ENCODE measurements around the gene FAM229A. TPM values are rescaled to one million over a fixed set of nuclear protein-coding genes. Genes with fewer than 3 reads are reported as not detected.
"Not testable (repeated sequence)": the region's sequence is repeated elsewhere in the genome, so short reads cannot be mapped to it uniquely, and the experiment has no call there.

FAM229A gene
- total RNA-seq = 1 to 10 TPM; 2.7 to 3.1 TPM

- ChIA-PET CTCF (interaction anchor here (0.6 to 1.3 kb wide), 4 partner anchors 27 to 147 kb away, joined by 3 to 6 read pairs (median 4); partner anchors contain the start of gene MARCKSL1), POLR2A (no interaction called here)
These were observed at the start of gene FAM229A, which contains the start of gene TSSK3 for GRCh38 chr1:32362474-32363313. TSS of gene FAM229A (minus strand) at chr1:32362485. CDS start at chr1:32362091, 394 bp downstream. TSS of gene TSSK3 (plus strand) at chr1:32362539. CDS start at chr1:32362702, 163 bp downstream.

GRCh38 chr1:32411261-32411660 is 49.0 kb upstream of the FAM229A start:
- ChIA-PET CTCF (interaction anchor here (1.3 kb wide), 1 partner anchor 11 kb away, joined by 5 read pairs; no protein-coding TSS in a partner anchor), POLR2A (interaction anchor here (1.0 kb wide), 1 partner anchor 10 kb away, joined by 6 read pairs; no protein-coding TSS in a partner anchor)

GRCh38 chr1:32406629-32407111 is 44.4 kb upstream of the FAM229A start:
- CTCF ChIA-PET = no interaction called here
- POLR2A ChIA-PET = no interaction called here

- CTCF ChIA-PET = interaction anchor here (0.7 kb wide), 1 partner anchor 96 kb away, joined by 3 read pairs; no protein-coding TSS in a partner anchor
- POLR2A ChIA-PET = no interaction called here
These were observed 43.6 kb upstream of the FAM229A start for GRCh38 chr1:32405672-32406467.

- ChIA-PET CTCF (interaction anchor here (0.7 to 1.2 kb wide), 2 partner anchors 8 to 95 kb away, joined by 3 to 5 read pairs; no protein-coding TSS in a partner anchor), POLR2A (no interaction called here)
These were observed 42.7 kb upstream of the FAM229A start for GRCh38 chr1:32404946-32405345.

GRCh38 chr1:32400876-32401631 is 38.8 kb upstream of the FAM229A start:
- ChIA-PET POLR2A (interaction anchor here (0.6 to 1.1 kb wide), 3 partner anchors 10 to 698 kb away, joined by 3 to 6 read pairs (median 3); no protein-coding TSS in a partner anchor), CTCF (interaction anchor here (0.6 to 2.2 kb wide), 17 partner anchors 9 to 698 kb away, joined by 3 to 12 read pairs (median 3); no protein-coding TSS in a partner anchor)

GRCh38 chr1:32399843-32400242 is 37.6 kb upstream of the FAM229A start:
- ChIA-PET POLR2A (no interaction called here), CTCF (interaction anchor here (0.7 to 1.9 kb wide), 5 partner anchors 11 to 388 kb away, joined by 3 to 12 read pairs (median 5); no protein-coding TSS in a partner anchor)

- POLR2A ChIA-PET = no interaction called here
- CTCF ChIA-PET = no interaction called here
These were observed 36.1 kb upstream of the FAM229A start for GRCh38 chr1:32398401-32398800.

GRCh38 chr1:32396524-32396923 is 34.2 kb upstream of the FAM229A start:
- POLR2A ChIA-PET = not testable (repeated sequence)
- CTCF ChIA-PET = interaction anchor here (0.6 kb wide), 1 partner anchor 11 kb away, joined by 5 read pairs; no protein-coding TSS in a partner anchor

GRCh38 chr1:32394890-32395432 is 32.7 kb upstream of the FAM229A start:
- POLR2A ChIA-PET = interaction anchor here (0.6 to 3.2 kb wide), 6 partner anchors 23 to 254 kb away, joined by 3 to 11 read pairs (median 4); partner anchors contain the start of genes MARCKSL1 and TXLNA
- CTCF ChIA-PET = interaction anchor here (1.0 to 1.4 kb wide), 3 partner anchors 8 to 179 kb away, joined by 3 to 5 read pairs (median 5); no protein-coding TSS in a partner anchor

GRCh38 chr1:32394141-32394889 is 32.0 kb upstream of the FAM229A start, which contains the start of gene BSDC1:
TSS of gene BSDC1 (minus strand) at chr1:32394441. CDS start at chr1:32394414, 27 bp downstream.
- ChIA-PET CTCF (interaction anchor here (1.0 to 1.4 kb wide), 3 partner anchors 8 to 178 kb away, joined by 3 to 5 read pairs (median 5); no protein-coding TSS in a partner anchor), POLR2A (interaction anchor here (0.6 to 3.2 kb wide), 7 partner anchors 22 to 255 kb away, joined by 3 to 11 read pairs (median 4); partner anchors contain the start of genes MARCKSL1 and TXLNA)

GRCh38 chr1:32393832-32394140 is 31.5 kb upstream of the FAM229A start:
- ChIA-PET POLR2A (interaction anchor here (0.9 to 3.2 kb wide), 5 partner anchors 21 to 214 kb away, joined by 3 to 11 read pairs (median 4); partner anchors contain the start of genes MARCKSL1 and TXLNA), CTCF (interaction anchor here (0.9 to 1.4 kb wide), 2 partner anchors 9 to 154 kb away, joined by 3 to 5 read pairs; no protein-coding TSS in a partner anchor)

- ChIA-PET POLR2A (interaction anchor here (3.2 kb wide), 1 partner anchor 57 kb away, joined by 11 read pairs; the partner anchor contains the start of gene MARCKSL1), CTCF (interaction anchor here (0.7 to 0.9 kb wide), 2 partner anchors 153 to 194 kb away, joined by 3 read pairs; no protein-coding TSS in a partner anchor)
These were observed 30.9 kb upstream of the FAM229A start for GRCh38 chr1:32393136-32393535.

GRCh38 chr1:32392325-32392724 is 30.0 kb upstream of the FAM229A start:
- ChIA-PET POLR2A (interaction anchor here (3.2 kb wide), 1 partner anchor 57 kb away, joined by 11 read pairs; the partner anchor contains the start of gene MARCKSL1), CTCF (interaction anchor here (0.7 to 1.1 kb wide), 2 partner anchors 127 to 193 kb away, joined by 3 read pairs; no protein-coding TSS in a partner anchor)

GRCh38 chr1:32390904-32391870 is 28.9 kb upstream of the FAM229A start:
- ChIA-PET CTCF (interaction anchor here (1.1 kb wide), 1 partner anchor 129 kb away, joined by 3 read pairs; no protein-coding TSS in a partner anchor), POLR2A (no interaction called here)

- ChIA-PET CTCF (interaction anchor here (0.5 to 1.6 kb wide), 4 partner anchors 13 to 137 kb away, joined by 3 to 6 read pairs (median 4); no protein-coding TSS in a partner anchor), POLR2A (no interaction called here)
These were observed 26.4 kb upstream of the FAM229A start for GRCh38 chr1:32388641-32389040.

Measured in activated CD8-positive, alpha-beta memory T cell treated with anti-CD3 and anti-CD28 coated beads for 36 hours (primary cell).